PFSK-1 (cell line): ENCODE measurements around the gene DZIP3.

Experiments used
- FOXP2 ChIP-seq: optimal IDR thresholded peaks from 2 replicates; pipeline ENCODE3; 2011; ENCODE audit warnings: borderline replicate concordance, control low read depth, inconsistent platforms; ENCODE audit not compliant: insufficient read depth; ENCODE audit errors: extremely low read length, extremely low read depth
- POLR2AphosphoS5 ChIP-seq: IDR thresholded peaks from 2 replicates; pipeline ENCODE4 v1.6.1; 2012; ENCODE audit warnings: low read depth, mild to moderate bottlenecking, control low read depth, low read length, moderate library complexity
- SIN3A ChIP-seq: IDR thresholded peaks from 2 replicates; pipeline ENCODE4 v1.6.1; 2012; ENCODE audit warnings: mild to moderate bottlenecking, low read length, moderate library complexity, borderline replicate concordance; ENCODE audit not compliant: insufficient read depth
- TAF1 ChIP-seq: IDR thresholded peaks from 2 replicates; pipeline ENCODE4 v1.6.1; 2012; ENCODE audit warnings: low read length, control low read depth, borderline replicate concordance; ENCODE audit not compliant: insufficient read depth
- TF ChIP-seq, protein P1 (sequence below), 2 experiments: IDR thresholded peaks; 2 replicates each; pipeline versions ENCODE4 v1.6.1 to v1.8.0; 2011 to 2012; ENCODE audit warnings: low read depth in 2 of 2, low read length in 2 of 2, control low read depth in 1 of 2, inconsistent platforms in 1 of 2, mild to moderate bottlenecking in 1 of 2, moderate library complexity in 1 of 2; ENCODE audit not compliant: insufficient read depth in 1 of 2

DNA sequence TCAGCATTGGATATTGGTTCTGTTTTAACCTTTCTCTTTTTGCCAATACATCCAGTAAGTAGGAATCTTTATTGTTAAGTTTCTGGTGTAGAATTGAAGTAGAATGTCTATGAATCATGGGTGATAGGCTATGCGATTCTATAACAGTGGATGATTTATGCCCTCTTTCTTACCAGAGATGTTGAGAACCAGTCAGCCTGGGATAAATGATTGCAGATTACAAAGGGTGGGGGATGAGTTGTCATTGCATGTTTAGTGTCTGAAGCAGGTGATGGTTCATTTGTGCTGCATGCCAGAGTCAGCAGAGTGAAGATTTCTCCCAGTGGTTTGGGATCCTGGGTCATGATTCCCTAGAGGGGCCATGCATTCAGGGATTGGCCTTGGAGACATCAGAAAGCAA lies 153.4 kb downstream of the DZIP3 start:
- TF ChIP-seq, protein P1, sequence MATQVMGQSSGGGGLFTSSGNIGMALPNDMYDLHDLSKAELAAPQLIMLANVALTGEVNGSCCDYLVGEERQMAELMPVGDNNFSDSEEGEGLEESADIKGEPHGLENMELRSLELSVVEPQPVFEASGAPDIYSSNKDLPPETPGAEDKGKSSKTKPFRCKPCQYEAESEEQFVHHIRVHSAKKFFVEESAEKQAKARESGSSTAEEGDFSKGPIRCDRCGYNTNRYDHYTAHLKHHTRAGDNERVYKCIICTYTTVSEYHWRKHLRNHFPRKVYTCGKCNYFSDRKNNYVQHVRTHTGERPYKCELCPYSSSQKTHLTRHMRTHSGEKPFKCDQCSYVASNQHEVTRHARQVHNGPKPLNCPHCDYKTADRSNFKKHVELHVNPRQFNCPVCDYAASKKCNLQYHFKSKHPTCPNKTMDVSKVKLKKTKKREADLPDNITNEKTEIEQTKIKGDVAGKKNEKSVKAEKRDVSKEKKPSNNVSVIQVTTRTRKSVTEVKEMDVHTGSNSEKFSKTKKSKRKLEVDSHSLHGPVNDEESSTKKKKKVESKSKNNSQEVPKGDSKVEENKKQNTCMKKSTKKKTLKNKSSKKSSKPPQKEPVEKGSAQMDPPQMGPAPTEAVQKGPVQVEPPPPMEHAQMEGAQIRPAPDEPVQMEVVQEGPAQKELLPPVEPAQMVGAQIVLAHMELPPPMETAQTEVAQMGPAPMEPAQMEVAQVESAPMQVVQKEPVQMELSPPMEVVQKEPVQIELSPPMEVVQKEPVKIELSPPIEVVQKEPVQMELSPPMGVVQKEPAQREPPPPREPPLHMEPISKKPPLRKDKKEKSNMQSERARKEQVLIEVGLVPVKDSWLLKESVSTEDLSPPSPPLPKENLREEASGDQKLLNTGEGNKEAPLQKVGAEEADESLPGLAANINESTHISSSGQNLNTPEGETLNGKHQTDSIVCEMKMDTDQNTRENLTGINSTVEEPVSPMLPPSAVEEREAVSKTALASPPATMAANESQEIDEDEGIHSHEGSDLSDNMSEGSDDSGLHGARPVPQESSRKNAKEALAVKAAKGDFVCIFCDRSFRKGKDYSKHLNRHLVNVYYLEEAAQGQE (IDR thresholded peaks at IDR 0.05; ENCODE audit: insufficient read depth in 1 of 2, low read depth in 2 of 2, low read length in 2 of 2), result no peak
- TF ChIP-seq POLR2AphosphoS5, result no peak
- TF ChIP-seq TAF1, result no peak
- TF ChIP-seq SIN3A, result no peak
- TF ChIP-seq FOXP2, result no peak
